GM19372 (cell line): Measurements from ENCODE around the gene DYNLT3.

Experiments used
- ATAC-seq: cut with Tn5 transposase; IDR thresholded peaks from one replicate; pipeline ENCODE4 v1.9.1; 2021; ENCODE audit warnings: mild to moderate bottlenecking, low read depth, moderate library complexity; ENCODE audit not compliant: unreplicated experiment

Gene DYNLT3

GRCh38 chrX:37846141-37846540 lies 1.2 kb downstream of the DYNLT3 start:
- no peak for ATAC-seq

- no peak for ATAC-seq
Measured at GRCh38 chrX:37844622-37845021, 2.7 kb downstream of the DYNLT3 start.

- no peak for ATAC-seq
Measured at GRCh38 chrX:37840931-37841330, 6.4 kb downstream of the DYNLT3 start.

GRCh38 chrX:37834937-37835336 lies 12.4 kb downstream of the DYNLT3 start:
- no peak for ATAC-seq

GRCh38 chrX:37830371-37830770 lies 17.0 kb downstream of the DYNLT3 start:
- ATAC-seq, result no peak

- no peak for ATAC-seq
Measured at GRCh38 chrX:37829721-37830120, 17.6 kb downstream of the DYNLT3 start.

GRCh38 chrX:37825215-37825842 lies 22.0 kb downstream of the DYNLT3 start:
- ATAC-seq, result peak; percentile 76

- no peak for ATAC-seq
Measured at GRCh38 chrX:37824491-37825214, 22.7 kb downstream of the DYNLT3 start.

- ATAC-seq, result no peak
Measured at GRCh38 chrX:37820646-37821045, 26.7 kb downstream of the DYNLT3 start.

- ATAC-seq, result no peak
Measured at GRCh38 chrX:37818031-37818430, 29.3 kb downstream of the DYNLT3 start.

- no peak for ATAC-seq
Measured at GRCh38 chrX:37817579-37817978, 29.8 kb downstream of the DYNLT3 start.

GRCh38 chrX:37817176-37817575 lies 30.2 kb downstream of the DYNLT3 start:
- no peak for ATAC-seq

GRCh38 chrX:37816766-37817165 lies 30.6 kb downstream of the DYNLT3 start:
- no peak for ATAC-seq

- no peak for ATAC-seq
Measured at GRCh38 chrX:37815366-37815765, 32.0 kb downstream of the DYNLT3 start.

- ATAC-seq, result no peak
Measured at GRCh38 chrX:37813570-37813969, 33.8 kb downstream of the DYNLT3 start.

GRCh38 chrX:37812110-37812509 lies 35.3 kb downstream of the DYNLT3 start:
- ATAC-seq, result no peak

- no peak for ATAC-seq
Measured at GRCh38 chrX:37809970-37810369, 37.4 kb downstream of the DYNLT3 start.

GRCh38 chrX:37803057-37803456 lies 44.3 kb downstream of the DYNLT3 start:
- ATAC-seq, result no peak

- no peak for ATAC-seq
Measured at GRCh38 chrX:37802028-37802427, 45.3 kb downstream of the DYNLT3 start.

- no peak for ATAC-seq
Measured at GRCh38 chrX:37800717-37801116, 46.7 kb downstream of the DYNLT3 start.

GRCh38 chrX:37799936-37800335 lies 47.4 kb downstream of the DYNLT3 start:
- no peak for ATAC-seq

- ATAC-seq, result peak; percentile 62
Measured at GRCh38 chrX:37796805-37797204, 50.6 kb downstream of the DYNLT3 start.
